Measurements from ENCODE around the gene SMIM1. TPM values are rescaled to one million over a fixed set of nuclear protein-coding genes. Genes with fewer than 3 reads are reported as not detected.
"Not testable (repeated sequence)": the region's sequence is repeated elsewhere in the genome, so short reads cannot be mapped to it uniquely, and the experiment has no call there.

Gene SMIM1
- total RNA-seq, 1 donor from 2014 or later, result 1.4 TPM

GRCh38 chr1:3743826-3744225, 28.7 kb upstream of the SMIM1 start:
- intact Hi-C loops (cut with micrococcal nuclease), result no loop called here
- H3K4me1 Mint-ChIP-seq, result peaks cover 20% of the 10 kb centered on the region
- H3K4me3 Mint-ChIP-seq, result no peak overlapping the region
- DNase-seq, result no peak
- H3K36me3 Mint-ChIP-seq (ENCODE audit: low read depth), result peaks cover 7% of the 10 kb centered on the region
- H3K27ac Mint-ChIP-seq, result no peak overlapping the region
- H3K27me3 Mint-ChIP-seq, result no peaks in the 10 kb centered on the region
- H3K9me3 Mint-ChIP-seq, result no peaks in the 10 kb centered on the region

- no peaks in the 10 kb centered on the region for H3K9me3 Mint-ChIP-seq
- DNase-seq, result no peak
- no peak overlapping the region for H3K27ac Mint-ChIP-seq
- H3K4me1 Mint-ChIP-seq, result peaks cover 20% of the 10 kb centered on the region
- H3K36me3 Mint-ChIP-seq (ENCODE audit: low read depth), result peaks cover 7% of the 10 kb centered on the region
- H3K4me3 Mint-ChIP-seq, result no peak overlapping the region
- intact Hi-C loops (cut with micrococcal nuclease), result no loop called here
- no peaks in the 10 kb centered on the region for H3K27me3 Mint-ChIP-seq
These were observed 27.9 kb upstream of the SMIM1 start for GRCh38 chr1:3744646-3745045.

DNA sequence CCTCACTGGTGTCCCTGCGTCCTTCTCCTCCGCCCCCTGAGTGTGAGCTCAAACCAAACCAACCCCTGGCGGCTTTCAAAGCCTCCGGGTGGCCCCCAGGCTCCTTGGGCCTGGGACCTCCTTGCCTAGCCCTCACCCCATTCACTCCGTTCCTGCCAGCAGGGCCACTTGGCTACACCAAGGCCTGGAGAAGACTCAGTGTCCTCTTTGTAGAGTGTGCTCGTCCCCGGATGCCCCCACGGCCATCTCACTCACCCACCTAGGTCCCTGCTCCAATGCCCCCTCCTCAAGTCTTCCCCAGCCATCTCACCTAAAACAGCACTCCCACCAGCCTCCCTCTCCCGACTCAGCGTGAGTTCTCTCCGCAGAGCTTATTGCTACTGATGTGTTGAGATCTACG, 27.5 kb upstream of the SMIM1 start:
- peak overlapping the region; percentile 28 for H3K4me3 Mint-ChIP-seq
- no peaks in the 10 kb centered on the region for H3K9me3 Mint-ChIP-seq
- H3K36me3 Mint-ChIP-seq (ENCODE audit: low read depth), result peaks cover 7% of the 10 kb centered on the region
- no peak for DNase-seq
- H3K27ac Mint-ChIP-seq, result no peak overlapping the region
- intact Hi-C loops (cut with micrococcal nuclease), result no loop called here
- no peaks in the 10 kb centered on the region for H3K27me3 Mint-ChIP-seq
- H3K4me1 Mint-ChIP-seq, result peaks cover 20% of the 10 kb centered on the region

GRCh38 chr1:3745590-3746381, 26.8 kb upstream of the SMIM1 start:
- peaks cover 20% of the 10 kb centered on the region for H3K4me1 Mint-ChIP-seq
- peak overlapping the region; percentile 81 for H3K4me3 Mint-ChIP-seq
- no peaks in the 10 kb centered on the region for H3K9me3 Mint-ChIP-seq
- peaks cover 7% of the 10 kb centered on the region for H3K36me3 Mint-ChIP-seq (ENCODE audit: low read depth)
- no peak for DNase-seq
- intact Hi-C loops (cut with micrococcal nuclease), result no loop called here
- no peaks in the 10 kb centered on the region for H3K27me3 Mint-ChIP-seq
- peak overlapping the region; percentile 72 for H3K27ac Mint-ChIP-seq

- Mint-ChIP-seq H3K36me3 (ENCODE audit: low read depth) (peaks cover 7% of the 10 kb centered on the region), H3K4me1 (peaks cover 20% of the 10 kb centered on the region), H3K4me3 (peak overlapping the region; percentile 81), H3K9me3 (no peaks in the 10 kb centered on the region), H3K27me3 (no peaks in the 10 kb centered on the region), H3K27ac (peak overlapping the region; percentile 72)
- intact Hi-C loops (cut with micrococcal nuclease), result no loop called here
- no peak for DNase-seq
These were observed 26.1 kb upstream of the SMIM1 start for GRCh38 chr1:3746389-3746829.

DNA sequence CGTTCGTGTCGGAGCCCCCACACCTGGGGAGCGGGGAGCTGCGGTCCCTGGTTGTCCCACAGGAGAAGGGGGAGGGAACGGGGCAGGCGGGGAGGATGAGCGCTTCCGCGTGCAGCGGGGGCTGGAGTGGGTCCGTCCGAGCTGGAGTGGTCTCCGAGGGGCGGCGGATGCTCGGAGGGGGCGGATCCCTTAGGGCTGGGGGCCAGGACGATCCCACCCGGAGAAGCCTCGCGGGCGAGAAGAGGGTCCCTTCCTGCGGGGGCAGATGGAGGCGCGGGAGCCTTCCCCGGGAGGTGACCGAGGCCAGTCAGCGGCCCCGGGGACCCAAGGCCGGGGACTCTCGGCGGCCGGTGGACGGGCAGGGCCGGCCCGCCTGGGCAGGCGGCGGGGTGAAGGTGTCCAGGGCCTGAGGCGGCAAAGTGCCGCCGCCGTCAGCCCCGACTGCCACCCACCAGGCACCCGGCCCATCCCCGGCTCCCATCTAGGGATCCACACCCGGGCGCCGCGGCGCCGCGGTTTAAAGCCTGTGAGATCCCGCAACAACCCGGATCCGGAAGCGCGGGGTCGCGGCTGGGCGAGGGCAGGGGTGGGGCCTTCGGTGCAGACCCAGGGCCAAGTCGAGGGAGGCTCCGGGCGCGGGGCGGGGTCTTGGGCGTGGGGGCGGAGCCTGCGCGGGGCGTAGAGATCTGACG, 25.6 kb upstream of the SMIM1 start:
- peak; percentile 97 for DNase-seq
- Mint-ChIP-seq H3K4me3 (peak overlapping the region; percentile 81), H3K27me3 (no peaks in the 10 kb centered on the region), H3K27ac (peak overlapping the region; percentile 41), H3K4me1 (peaks cover 18% of the 10 kb centered on the region), H3K9me3 (no peaks in the 10 kb centered on the region), H3K36me3 (ENCODE audit: low read depth) (peaks cover 4% of the 10 kb centered on the region)
- intact Hi-C loops (cut with micrococcal nuclease), result loop anchor here (1.0 kb wide), 1 partner anchor 49 kb away; the partner anchor contains the start of gene LRRC47

DNA sequence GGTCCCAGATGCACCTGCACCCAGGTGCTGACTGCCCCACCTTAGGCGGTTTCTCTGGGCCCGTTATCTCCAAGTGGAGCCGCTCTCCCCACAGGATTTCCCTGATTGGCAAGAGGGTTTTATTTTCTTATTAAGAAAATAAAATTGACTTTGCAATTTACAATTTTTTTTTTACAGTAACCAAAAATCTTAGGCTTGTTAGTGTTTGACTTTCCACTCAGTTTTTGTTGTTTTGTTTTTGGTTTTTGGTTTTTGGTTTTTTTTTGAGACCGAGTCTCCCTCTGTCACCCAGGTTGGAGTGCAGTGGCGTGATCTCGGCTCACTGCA, 25.1 kb upstream of the SMIM1 start:
- peak overlapping the region; percentile 81 for H3K4me3 Mint-ChIP-seq
- H3K4me1 Mint-ChIP-seq, result peaks cover 18% of the 10 kb centered on the region
- DNase-seq, result no peak
- intact Hi-C loops (cut with micrococcal nuclease), result loop anchor here (1.0 kb wide), 1 partner anchor 49 kb away; the partner anchor contains the start of gene LRRC47
- H3K9me3 Mint-ChIP-seq, result no peaks in the 10 kb centered on the region
- H3K27me3 Mint-ChIP-seq, result no peaks in the 10 kb centered on the region
- H3K27ac Mint-ChIP-seq, result no peak overlapping the region
- peaks cover 4% of the 10 kb centered on the region for H3K36me3 Mint-ChIP-seq (ENCODE audit: low read depth)

DNA sequence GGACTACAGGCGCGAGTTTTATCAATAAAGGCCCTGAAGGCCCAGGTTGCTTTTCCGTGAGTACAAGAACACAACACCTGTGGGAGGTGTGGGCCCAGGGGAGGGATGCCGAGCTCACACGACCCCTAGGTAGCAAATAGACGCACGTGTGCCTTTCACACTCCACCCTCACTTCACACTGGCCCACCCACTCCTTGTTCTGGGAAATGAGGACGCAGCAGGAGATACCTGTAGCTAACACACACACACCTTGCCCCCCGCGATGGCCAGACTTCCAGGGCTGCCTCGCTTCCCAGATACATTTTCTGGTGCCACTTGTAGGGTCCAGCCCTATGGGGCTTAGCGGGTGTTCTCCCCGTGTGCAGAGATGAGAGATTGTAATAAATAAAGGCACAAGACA, 24.6 kb upstream of the SMIM1 start:
- intact Hi-C loops (cut with micrococcal nuclease), result loop anchor here (1.0 kb wide), 1 partner anchor 48 kb away; the partner anchor contains the start of gene LRRC47
- peaks cover 4% of the 10 kb centered on the region for H3K36me3 Mint-ChIP-seq (ENCODE audit: low read depth)

GRCh38 chr1:3748316-3748900, 24.1 kb upstream of the SMIM1 start:
- H3K27me3 Mint-ChIP-seq; H3K36me3 Mint-ChIP-seq (ENCODE audit: low read depth); intact Hi-C loops (cut with micrococcal nuclease); DNase-seq; H3K9me3 Mint-ChIP-seq; H3K27ac Mint-ChIP-seq: not testable (repeated sequence)
- Mint-ChIP-seq H3K4me3 (peak overlapping the region; percentile 81), H3K4me1 (peaks cover 18% of the 10 kb centered on the region)

More for the DNA sequence above, 24.6 kb upstream of the SMIM1 start:
- H3K9me3 Mint-ChIP-seq, result no peaks in the 10 kb centered on the region
- H3K27ac Mint-ChIP-seq, result no peak overlapping the region
- peaks cover 18% of the 10 kb centered on the region for H3K4me1 Mint-ChIP-seq
- no peaks in the 10 kb centered on the region for H3K27me3 Mint-ChIP-seq
- H3K4me3 Mint-ChIP-seq, result peak overlapping the region; percentile 81
- no peak for DNase-seq

- no peaks in the 10 kb centered on the region for H3K36me3 Mint-ChIP-seq (ENCODE audit: low read depth)
- H3K4me1 Mint-ChIP-seq, result peaks cover 18% of the 10 kb centered on the region
- H3K27ac Mint-ChIP-seq, result no peak overlapping the region
- intact Hi-C loops (cut with micrococcal nuclease), result no loop called here
- no peak overlapping the region for H3K4me3 Mint-ChIP-seq
- H3K27me3 Mint-ChIP-seq, result no peaks in the 10 kb centered on the region
- H3K9me3 Mint-ChIP-seq, result no peaks in the 10 kb centered on the region
- DNase-seq, result no peak
These were observed 23.0 kb upstream of the SMIM1 start for GRCh38 chr1:3749512-3749911.

DNA sequence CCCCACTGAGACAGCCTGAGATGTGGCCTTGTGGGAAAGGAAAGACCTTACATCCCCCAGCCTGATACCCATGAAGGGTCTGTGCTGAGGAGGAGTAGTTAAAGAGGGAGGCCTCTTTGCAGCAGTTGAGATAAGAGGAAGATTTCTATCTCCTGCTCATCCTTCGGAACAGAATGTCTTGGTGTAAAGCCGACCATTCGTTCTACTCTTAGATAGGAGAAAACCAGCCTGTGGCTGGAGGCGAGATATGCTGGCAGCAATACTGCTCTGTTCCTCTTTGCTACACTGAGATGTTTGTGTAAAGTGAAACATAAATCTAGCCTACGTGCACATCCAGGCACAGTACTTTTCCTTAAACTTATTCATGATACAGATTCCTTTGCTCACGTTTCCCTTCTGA, 21.8 kb upstream of the SMIM1 start:
- no peak for DNase-seq
- intact Hi-C loops (cut with micrococcal nuclease), result no loop called here
- Mint-ChIP-seq H3K9me3 (no peaks in the 10 kb centered on the region), H3K4me3 (no peak overlapping the region), H3K27me3 (no peaks in the 10 kb centered on the region), H3K4me1 (peaks cover 12% of the 10 kb centered on the region), H3K27ac (no peak overlapping the region), H3K36me3 (ENCODE audit: low read depth) (no peaks in the 10 kb centered on the region)

DNA sequence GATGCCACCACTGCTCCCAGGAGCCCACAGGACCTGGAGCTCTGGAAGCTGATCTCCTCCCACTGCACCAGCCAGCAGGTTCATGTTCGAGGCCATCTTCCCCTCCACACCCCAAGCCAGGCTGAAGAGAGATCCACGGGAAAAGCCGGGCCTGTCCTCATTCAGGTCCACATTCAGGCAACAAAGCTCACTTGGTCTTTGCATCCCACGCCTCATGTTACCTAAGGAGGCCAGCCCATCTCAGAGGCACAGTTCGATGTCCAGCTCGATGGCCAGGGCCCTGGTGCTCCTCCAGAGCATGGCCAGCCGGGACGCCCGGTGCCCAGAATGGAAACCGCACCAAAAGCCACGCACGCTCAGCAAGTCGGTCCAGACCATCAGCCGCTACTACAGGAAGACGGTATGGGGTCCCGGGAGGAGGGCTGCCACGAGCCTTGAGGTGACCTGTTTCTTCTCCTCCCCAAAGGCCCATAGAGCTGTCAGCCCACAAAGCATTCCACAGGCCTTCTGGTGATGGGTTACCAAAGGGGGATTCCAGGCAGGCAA, 20.1 kb upstream of the SMIM1 start, which contains the start of gene CCDC27:
Gene CCDC27 (plus strand): TSS at position 51 of the 546 bp plus-strand sequence. CDS start 32 bp downstream, at position 83.
- H3K4me3 Mint-ChIP-seq, result no peak within 1 kb of the TSS
- peaks cover 9% of the 10 kb centered on the region for H3K4me1 Mint-ChIP-seq
- no peak within 1 kb of the TSS for H3K27ac Mint-ChIP-seq
- no peak for DNase-seq
- intact Hi-C loops (cut with micrococcal nuclease), result no loop called here
- no peaks in the 10 kb centered on the region for H3K27me3 Mint-ChIP-seq
- no peaks in the 10 kb centered on the region for H3K36me3 Mint-ChIP-seq (ENCODE audit: low read depth)
- H3K9me3 Mint-ChIP-seq, result no peaks in the 10 kb centered on the region

DNA sequence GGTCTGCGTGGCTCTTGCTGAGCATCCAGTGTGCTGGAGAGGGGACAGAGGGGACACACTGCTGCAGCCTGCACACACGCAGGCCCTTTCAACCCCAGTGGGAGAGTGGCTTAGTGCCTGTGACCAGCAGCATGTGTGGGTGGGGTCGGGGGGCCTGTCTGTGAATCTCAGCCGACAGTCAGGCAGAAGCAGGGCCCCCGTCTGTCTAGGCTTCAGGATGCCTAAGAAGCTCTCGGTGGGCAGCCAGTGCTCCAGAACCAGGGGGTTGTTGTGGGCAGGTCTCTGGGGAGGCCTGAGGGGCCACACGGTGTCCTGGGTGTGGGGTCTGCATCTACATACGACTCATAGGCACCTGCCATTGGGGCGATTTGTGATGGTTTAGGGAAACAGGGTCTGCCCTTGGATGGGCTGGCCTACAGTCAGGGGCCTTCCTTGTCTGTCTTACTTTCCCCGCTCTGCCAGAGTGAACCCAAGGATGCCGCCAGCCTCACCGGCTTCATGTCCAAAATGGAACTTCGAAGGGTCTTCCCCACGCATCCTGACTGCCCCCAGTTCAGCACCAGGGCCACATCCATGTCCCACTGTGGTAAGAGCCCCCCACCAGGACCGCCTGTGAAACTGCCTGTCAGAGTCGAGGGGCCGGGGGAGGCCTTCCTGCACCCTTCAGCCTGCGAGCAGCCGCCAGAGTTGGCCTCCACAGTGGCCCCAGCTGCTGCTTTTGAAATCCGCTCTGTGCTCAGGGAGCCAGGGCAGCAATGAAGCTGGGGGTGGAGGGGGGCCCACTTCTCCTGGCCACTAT, 18.7 kb upstream of the SMIM1 start:
- H3K27ac Mint-ChIP-seq, result no peak overlapping the region
- no peaks in the 10 kb centered on the region for H3K36me3 Mint-ChIP-seq (ENCODE audit: low read depth)
- no peaks in the 10 kb centered on the region for H3K4me1 Mint-ChIP-seq
- H3K27me3 Mint-ChIP-seq, result no peaks in the 10 kb centered on the region
- no peaks in the 10 kb centered on the region for H3K9me3 Mint-ChIP-seq
- H3K4me3 Mint-ChIP-seq, result no peak overlapping the region
- intact Hi-C loops (cut with micrococcal nuclease), result no loop called here
- DNase-seq, result no peak

All from activated CD4-positive, alpha-beta T cell treated with anti-CD3 and anti-CD28 coated beads, Interleukin-2, amount 10 ng/mL, durations not matched to agents 24 days and 14 days (primary cell).